HK-2 (cell line): ENCODE results near the gene CAMK2N2.
A peak's percentile ranks its signal among the peaks of the same experiment; 100 is the strongest.
"Not testable (repeated sequence)": the region's sequence is repeated elsewhere in the genome, so short reads cannot be mapped to it uniquely, and the experiment has no call there.

ENCODE experiments used
- DNase-seq: peaks from one replicate; pipeline ENCODE4 v3.0.0-alpha.2; 2018; ENCODE audit not compliant: unreplicated experiment

CAMK2N2 gene

GRCh38 chr3:184275381-184275701 is 14.0 kb upstream of the CAMK2N2 start:
- DNase-seq: no peak

GRCh38 chr3:184272269-184272668 is 10.9 kb upstream of the CAMK2N2 start:
- no peak for DNase-seq

GRCh38 chr3:184267249-184267648 is 5.9 kb upstream of the CAMK2N2 start:
- DNase-seq: not testable (repeated sequence)

GRCh38 chr3:184262764-184263179 is 1.4 kb upstream of the CAMK2N2 start:
- DNase-seq: no peak

GRCh38 chr3:184261854-184262763 is 756 bp upstream of the CAMK2N2 start:
- peak; percentile 47 for DNase-seq

GRCh38 chr3:184260724-184261269 is 556 bp downstream of the CAMK2N2 start:
- no peak for DNase-seq

- no peak for DNase-seq
Observed at GRCh38 chr3:184259878-184260723, 1.3 kb downstream of the CAMK2N2 start.

- no peak for DNase-seq
Observed at GRCh38 chr3:184259396-184259877, 1.9 kb downstream of the CAMK2N2 start.

GRCh38 chr3:184258926-184259325 is 2.4 kb downstream of the CAMK2N2 start:
- no peak for DNase-seq

- DNase-seq: no peak
Observed at GRCh38 chr3:184257083-184257915, 4.1 kb downstream of the CAMK2N2 start.

- DNase-seq: no peak
Observed at GRCh38 chr3:184255291-184256039, 5.9 kb downstream of the CAMK2N2 start.

- DNase-seq: peak; percentile 97
Observed at GRCh38 chr3:184250167-184250828, 11.1 kb downstream of the CAMK2N2 start.

- DNase-seq: peak; percentile 96
Observed at GRCh38 chr3:184249412-184250166, 11.8 kb downstream of the CAMK2N2 start, which contains the start of gene EEF1AKMT4. EEF1AKMT4 (plus strand) TSS chr3:184249672; CDS start chr3:184249695, 23 bp downstream.

- DNase-seq: peak; percentile 86
Observed at GRCh38 chr3:184248454-184249411, 12.6 kb downstream of the CAMK2N2 start, which contains the start of gene ALG3. ALG3 (minus strand) TSS chr3:184248962; CDS start chr3:184248940, 22 bp downstream.

- no peak for DNase-seq
Observed at GRCh38 chr3:184242297-184242685, 19.1 kb downstream of the CAMK2N2 start.

- DNase-seq: no peak
Observed at GRCh38 chr3:184241447-184242296, 19.7 kb downstream of the CAMK2N2 start.

GRCh38 chr3:184241141-184241446 is 20.3 kb downstream of the CAMK2N2 start:
- DNase-seq: no peak
